HG03103 (cell line): Measurements from ENCODE around the gene PGK2.
"Not testable (repeated sequence)": the region's sequence is repeated elsewhere in the genome, so short reads cannot be mapped to it uniquely, and the experiment has no call there.

Experiments used
- ATAC-seq: cut with Tn5 transposase; IDR thresholded peaks from one replicate; pipeline ENCODE4 v1.9.1; 2021; ENCODE audit warnings: low read depth; ENCODE audit not compliant: unreplicated experiment

Gene PGK2

DNA sequence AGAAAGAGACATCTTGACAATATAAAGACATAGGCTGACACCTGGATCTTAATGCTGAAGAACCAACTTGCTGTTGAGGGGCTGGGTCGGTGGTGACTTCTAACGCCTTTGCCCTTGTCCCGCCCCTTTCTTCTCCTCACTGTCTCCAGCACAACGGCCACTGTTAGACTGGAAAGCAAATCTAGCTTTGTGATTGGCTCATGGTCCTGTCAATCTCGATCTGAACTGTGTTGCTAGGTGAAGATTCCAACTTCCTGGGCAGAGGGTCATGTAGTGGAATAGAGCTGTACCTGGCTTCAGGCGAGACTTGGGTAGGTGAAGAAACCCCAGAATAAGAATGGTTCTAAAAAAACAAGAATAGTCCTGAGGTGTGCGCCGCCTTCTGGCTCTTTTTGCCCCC lies at the start of gene PGK2:
Gene PGK2 (minus strand): TSS at position 110 of the 400 bp plus-strand sequence. CDS start 98 bp downstream, at position 12.
- no peak for ATAC-seq

GRCh38 chr6:49835140-49835539 lies 48.1 kb upstream of the PGK2 start:
- no peak for ATAC-seq

DNA sequence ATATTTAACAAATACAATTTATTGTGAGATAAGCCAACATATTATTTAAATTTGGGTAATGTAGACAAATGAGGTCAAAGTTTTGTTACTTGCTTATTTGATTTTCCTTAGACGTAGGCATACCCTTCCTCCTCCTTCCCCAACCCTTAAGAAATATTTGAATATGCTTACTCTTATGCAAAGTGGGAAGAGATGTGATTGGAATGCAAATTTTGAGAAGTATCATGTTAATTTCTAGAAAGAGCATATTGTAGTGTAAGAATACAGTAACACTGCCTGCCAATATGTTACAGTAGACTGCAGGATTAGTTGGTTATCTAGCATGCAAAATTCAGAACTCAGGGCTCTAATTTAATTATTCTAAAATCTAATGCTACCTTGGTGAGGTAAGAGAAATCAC lies 46.3 kb upstream of the PGK2 start:
- no peak for ATAC-seq

- ATAC-seq, result peak; percentile 96
These were observed 39.8 kb upstream of the PGK2 start for GRCh38 chr6:49826743-49827406.

GRCh38 chr6:49815166-49815565 lies 28.1 kb upstream of the PGK2 start:
- no peak for ATAC-seq

- ATAC-seq, result no peak
These were observed 26.2 kb upstream of the PGK2 start for GRCh38 chr6:49813248-49813647.

GRCh38 chr6:49806145-49806544 lies 19.1 kb upstream of the PGK2 start:
- ATAC-seq, result no peak

- no peak for ATAC-seq
These were observed 18.2 kb upstream of the PGK2 start for GRCh38 chr6:49805246-49805645.

DNA sequence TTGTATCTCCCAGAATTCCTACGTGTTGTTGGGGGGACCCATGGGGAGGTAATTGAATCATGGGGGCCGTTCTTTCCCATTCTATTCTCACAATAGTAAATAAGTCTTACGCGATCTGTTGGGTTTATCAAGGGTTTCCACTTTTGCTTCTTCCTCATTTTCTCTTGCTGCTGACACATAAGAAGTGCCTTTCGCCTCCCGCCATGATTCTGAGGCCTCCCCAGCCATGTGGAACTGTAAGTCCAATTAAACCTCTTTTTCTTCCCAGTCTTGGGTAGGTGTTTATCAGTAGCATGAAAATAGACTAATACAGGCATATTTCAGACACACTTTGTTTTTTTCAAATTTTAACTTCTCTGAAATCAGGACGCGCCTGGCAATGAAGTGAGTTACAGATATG lies 14.4 kb upstream of the PGK2 start:
- no peak for ATAC-seq

- no peak for ATAC-seq
These were observed 12.0 kb upstream of the PGK2 start for GRCh38 chr6:49799090-49799489.

- ATAC-seq, result not testable (repeated sequence)
These were observed 9.9 kb upstream of the PGK2 start for GRCh38 chr6:49796842-49797455.

DNA sequence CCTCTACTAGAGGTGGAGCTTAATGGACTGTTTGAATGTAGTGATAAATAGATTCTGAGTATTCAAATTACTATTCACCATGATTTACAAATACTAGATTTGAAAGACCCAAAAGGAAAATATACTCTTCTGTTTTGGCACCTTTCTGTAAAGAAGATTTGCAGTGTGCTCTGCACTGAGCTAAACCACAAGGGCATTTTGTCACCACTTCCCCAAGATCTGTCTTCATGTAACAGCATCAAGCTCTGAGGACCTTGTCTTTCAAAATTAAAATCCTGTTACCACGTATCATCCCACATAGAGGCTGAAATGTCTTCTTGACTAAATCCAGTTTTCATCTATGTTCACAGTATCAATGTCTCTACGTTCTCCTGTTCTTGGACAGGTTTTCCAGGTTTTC lies 3.3 kb upstream of the PGK2 start:
- no peak for ATAC-seq

- ATAC-seq, result no peak
These were observed 2.8 kb downstream of the PGK2 start for GRCh38 chr6:49784272-49784671.

GRCh38 chr6:49782725-49783124 lies 4.4 kb downstream of the PGK2 start:
- ATAC-seq, result no peak

- ATAC-seq, result no peak
These were observed 4.8 kb downstream of the PGK2 start for GRCh38 chr6:49782293-49782692.

- ATAC-seq, result no peak
These were observed 10.6 kb downstream of the PGK2 start for GRCh38 chr6:49776444-49776843.

DNA sequence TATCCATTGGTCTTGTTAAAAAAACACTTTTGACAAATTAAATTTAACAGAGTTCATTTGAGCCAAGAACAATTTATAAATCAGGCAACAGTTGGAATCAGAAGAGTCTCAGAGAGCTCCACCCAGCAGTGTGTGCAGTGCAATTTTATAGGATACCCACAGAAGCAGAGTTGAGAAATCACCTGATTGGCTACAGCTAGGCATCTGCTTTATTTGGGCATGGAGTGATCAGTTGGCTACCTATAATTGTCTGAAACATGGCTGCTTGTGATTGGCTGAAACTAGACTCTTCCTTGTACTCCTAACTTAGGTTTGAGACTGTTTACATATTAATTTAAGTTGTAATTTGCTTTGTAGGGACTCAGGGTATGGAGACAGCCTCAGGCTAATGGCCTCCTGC lies 12.0 kb downstream of the PGK2 start:
- ATAC-seq, result no peak

- no peak for ATAC-seq
These were observed 14.8 kb downstream of the PGK2 start for GRCh38 chr6:49772285-49772684.

DNA sequence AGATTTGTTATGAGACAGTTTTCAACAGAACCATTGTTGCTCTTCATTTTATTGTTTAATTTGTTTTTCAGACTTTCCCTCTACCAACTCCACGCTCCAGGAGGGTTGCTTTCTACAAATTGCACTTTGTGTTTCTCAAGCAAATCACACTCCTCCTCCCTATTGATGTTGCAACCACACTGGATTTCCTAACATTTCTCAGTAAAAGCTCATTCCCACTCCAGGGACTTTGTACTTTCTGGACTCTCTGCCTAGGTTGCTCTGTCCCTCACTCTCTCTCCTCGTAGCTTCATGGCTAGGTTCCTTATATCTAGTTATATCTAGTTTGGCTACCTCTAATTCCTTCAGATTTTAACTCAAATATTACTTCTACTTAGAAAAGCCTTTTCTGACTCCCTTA lies 20.3 kb downstream of the PGK2 start:
- ATAC-seq, result no peak

GRCh38 chr6:49764571-49765236 lies 22.4 kb downstream of the PGK2 start:
- no peak for ATAC-seq

GRCh38 chr6:49744259-49744658 lies 42.8 kb downstream of the PGK2 start, which contains the start of gene CRISP3:
Gene CRISP3 (minus strand): TSS chr6:49744388. CDS start chr6:49744367, 21 bp downstream.
- ATAC-seq, result no peak

GRCh38 chr6:49743429-49743828 lies 43.7 kb downstream of the PGK2 start:
- no peak for ATAC-seq
